NT2/D1 (cell line): Measurements from ENCODE around the gene COX17.

Experiments used
- YY1 ChIP-seq: IDR thresholded peaks from 2 replicates; pipeline ENCODE4 v1.6.1; 2011; ENCODE audit not compliant: insufficient read length, insufficient read depth
- ZNF274 ChIP-seq: IDR thresholded peaks from 2 replicates; pipeline ENCODE4 v1.6.1; 2011; ENCODE audit warnings: mild to moderate bottlenecking, low read depth, low read length

- no peak for TF ChIP-seq ZNF274
- TF ChIP-seq YY1: no peak
These were observed 18.2 kb downstream of the COX17 start for GRCh38 chr3:119658994-119659393.
